ENCODE results near the gene LHX3.
"Not testable (repeated sequence)": the region's sequence is repeated elsewhere in the genome, so short reads cannot be mapped to it uniquely, and the experiment has no call there.

The LHX3 gene

DNA sequence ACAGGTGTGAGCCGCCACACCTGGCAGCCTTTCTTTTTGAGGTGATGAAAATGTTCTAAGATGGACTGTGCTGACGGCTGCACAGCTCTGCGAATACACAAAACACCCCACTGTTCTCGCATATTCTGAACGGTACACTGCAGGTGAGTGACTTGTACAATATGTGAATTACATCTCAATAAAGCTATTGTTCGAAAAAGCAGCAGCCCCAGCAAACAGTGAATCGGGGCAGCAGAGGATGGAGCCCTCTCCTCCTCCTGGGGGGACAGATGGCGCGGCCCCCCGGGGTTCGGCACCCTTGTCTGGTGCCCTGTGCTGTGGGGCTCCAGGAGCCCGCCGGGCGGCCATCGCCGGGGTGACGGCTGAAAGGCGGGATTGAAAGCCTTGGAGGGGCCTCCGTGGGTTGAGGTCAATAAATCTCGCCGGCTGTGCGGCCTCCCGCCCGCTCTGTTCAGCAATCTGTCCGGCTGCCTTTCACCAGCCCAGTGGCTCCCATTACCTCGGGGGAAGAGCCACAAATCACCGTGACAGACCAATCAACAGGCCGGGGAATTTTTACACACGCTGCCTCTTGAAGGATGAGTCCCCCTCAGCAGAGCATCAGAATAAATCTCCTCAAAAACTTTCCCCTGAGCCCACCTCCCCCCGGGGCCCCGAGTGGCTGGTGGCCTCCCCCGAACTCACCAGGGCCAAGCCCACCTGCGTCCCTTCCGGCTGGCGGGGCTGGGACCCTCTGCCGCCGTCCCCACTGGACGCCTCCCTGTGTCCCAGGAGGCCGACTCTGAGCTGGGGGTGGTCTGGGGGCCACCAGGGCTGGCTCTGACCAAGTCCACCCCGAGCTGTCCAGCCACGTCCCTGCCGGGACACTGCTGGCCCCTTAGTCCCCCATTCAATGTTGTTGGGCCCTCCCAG is 48.5 kb downstream of the LHX3 start:
- no peak for DNase-seq

DNA sequence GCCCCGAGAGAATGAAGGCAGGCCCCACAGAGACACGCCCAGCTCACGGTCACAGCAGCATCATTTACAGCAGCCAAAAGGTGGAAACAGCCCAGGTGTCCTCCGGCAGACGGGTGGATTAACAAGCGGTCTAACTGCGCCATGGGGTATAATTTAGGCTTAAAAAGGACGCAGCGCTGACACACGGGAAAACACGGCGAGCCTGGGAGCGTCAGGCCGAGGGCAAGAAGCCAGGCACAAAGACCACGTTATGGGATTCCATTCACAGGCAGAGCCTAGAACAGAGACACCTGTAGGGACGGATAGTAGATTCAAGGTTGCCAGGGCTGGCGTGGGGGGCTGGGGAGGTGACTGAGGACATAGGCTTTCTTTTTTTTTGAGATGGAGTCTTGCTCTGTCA is 49.4 kb downstream of the LHX3 start:
- no peak for DNase-seq

DNA sequence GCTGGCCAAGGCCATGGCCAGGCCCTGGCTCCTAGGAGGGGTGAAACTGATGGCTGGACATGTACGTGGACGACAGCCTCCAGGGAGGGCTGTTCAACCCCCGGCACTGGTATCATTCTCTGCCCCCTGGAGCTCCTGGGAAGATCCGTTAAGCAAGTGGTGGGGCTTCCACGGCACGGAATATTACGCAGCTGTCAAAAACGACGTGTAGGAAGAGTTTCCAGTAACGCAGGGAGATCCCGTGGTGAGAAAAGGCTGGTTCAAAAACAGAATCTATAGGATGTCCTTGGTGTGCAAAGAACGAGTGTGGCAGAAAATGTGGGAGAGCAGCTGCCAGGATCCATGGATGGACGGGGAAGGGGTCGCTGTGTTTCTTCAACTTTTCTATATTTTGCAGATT is 50.0 kb downstream of the LHX3 start:
- DNase-seq, result no peak

DNA sequence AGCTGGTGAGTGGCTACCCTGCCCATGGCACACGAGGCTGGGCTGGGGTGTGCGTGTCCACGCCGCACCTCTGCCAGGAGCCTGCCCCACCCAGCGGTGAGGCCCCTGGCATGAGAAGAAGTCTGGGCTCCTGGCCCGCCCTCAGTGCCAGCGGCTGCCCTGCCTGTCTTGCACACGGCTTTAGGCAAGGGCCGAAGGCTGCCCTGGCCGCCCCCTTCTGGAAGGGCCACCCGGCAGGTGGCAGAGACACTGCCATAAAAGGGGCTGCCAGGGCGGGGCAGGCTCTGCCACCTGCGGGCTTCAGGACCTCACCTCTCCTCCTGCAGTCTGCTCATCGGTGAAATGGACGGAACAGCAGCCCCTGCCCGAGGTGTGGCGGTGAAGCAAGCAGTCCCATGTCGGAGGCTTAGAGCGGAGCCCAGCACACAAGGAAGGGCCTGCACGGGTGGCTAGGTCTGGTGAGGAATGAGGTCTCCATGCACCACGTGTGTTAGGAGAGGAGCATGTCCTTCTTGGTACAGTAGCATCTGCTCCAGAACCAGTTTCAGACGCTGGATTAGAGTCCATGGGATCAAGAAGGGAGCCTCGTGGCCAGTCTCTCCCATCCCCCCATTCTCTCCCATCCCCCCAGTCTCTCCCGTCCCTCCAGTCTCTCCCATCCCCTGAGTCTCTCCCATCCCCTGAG is 51.4 kb downstream of the LHX3 start:
- DNase-seq, result no peak

DNA sequence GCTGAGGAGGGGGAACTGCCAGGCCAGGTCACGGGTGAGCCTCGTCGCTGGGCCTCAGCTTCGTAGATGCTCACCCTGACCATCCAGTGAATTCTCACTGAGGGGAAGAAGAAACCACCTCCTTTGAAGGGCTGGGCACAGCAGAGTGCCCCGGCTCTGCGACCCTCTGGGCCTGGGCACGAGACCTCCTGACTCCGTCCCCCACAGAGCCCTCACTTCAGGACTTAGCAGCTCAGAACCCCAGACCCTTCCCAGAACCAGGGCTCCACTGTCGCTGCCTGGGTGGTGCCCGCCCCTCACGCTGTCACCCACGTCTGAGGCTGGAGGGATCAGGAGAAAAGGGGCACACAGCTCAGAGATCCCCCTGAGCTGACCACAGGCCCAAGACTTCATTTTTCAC is 52.0 kb downstream of the LHX3 start:
- no peak for DNase-seq

DNA sequence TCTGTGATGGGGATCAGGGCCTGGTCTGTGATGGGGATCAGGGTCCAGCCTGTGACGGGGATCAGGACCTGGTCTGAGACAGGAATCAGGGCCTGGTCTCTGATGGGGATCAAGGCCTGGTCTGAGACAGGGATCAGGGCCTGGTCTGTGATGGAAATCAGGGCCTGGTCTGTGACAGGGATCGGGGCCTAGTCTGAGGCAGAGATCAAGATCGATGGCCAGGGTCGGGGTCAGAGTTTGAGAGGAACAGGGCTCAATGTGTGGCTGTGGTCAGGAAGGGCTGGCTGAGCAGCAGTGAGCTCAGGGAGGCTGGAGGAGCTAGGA is 52.4 kb downstream of the LHX3 start:
- no peak for DNase-seq

DNA sequence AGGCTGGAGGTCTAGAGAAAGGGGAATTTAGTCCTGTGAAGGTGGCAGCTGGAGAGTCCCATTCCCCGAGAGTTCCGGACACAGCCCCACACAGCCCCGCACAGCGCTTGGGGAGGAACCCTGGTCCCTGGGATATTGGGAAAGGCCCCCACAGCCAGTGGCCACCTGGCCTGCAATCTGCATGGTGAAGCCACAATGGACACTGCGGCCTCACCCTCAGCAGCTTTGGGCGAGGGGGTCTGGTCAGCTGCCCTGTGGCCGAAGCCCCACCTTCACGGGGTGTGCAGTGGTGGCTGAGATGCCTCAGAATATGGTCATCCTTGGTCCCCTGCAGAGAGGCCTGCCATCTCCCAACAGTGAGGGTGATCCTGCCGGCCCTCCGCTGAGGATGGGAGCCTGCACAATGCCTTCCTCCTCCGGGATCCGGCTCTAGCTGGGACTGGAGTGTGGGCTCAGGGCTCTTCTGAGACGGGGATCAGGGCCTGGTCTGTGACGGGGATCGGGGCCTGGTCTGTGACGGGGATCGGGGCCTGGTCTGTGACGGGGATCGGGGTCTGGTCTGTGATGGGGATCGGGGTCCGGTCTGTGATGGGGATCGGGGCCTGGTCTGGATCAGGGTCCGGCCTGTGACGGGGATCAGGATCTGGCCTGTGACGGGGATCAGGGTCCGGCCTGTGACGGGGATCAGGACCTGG is 52.9 kb downstream of the LHX3 start:
- no peak for DNase-seq

DNA sequence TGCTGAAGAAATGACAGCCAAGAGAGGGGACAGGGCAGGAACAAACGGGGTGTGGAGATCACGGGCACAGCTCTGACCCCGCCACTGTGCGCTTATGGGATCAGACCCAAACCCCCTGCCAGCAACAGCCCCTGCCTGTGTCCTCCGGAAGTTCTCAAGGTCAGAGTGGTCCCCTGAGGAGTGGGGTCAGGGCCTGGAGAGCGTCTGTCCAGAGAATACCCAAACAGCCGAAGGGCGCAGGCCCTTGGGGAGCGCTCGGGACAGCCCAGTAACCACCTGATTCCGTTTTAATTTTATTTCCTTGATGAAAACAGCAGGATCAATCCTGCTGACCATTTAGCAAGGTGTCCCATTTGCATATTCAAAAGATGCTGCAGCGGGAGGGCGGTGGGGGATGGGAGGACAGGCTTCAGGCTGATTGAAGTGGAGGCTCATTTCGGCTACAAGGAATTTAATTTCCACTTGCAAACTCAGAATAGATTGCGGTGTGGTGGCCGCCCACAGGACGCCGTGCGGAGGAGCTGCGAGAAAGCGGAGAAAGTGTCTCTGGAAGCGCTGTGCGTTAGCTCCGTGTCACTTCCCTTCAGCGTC is 53.6 kb downstream of the LHX3 start:
- DNase-seq, result no peak

DNA sequence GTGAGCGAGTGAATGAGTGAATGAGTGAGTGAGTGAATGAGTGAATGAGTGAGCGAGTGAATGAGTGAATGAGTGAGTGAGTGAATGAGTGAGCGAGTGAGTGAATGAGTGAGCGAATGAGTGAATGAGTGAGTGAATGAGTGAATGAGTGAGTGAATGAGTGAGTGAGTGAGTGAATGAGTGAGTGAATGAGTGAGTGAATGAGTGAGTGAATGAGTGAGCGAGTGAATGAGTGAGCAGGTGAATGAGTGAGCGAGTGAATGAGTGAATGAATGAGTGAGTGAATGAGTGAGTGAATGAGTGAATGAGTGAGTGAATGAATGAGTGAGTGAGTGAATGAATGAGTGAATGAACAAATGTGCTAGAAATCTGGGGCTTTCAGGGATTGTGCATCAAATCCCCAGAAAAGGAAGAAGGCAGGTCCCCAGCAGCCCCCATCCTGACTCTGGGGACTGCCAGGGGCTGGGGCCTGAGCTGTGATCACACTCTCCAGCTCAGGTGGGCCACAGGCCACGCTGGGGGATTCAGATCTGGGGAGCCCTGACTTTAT is 54.2 kb downstream of the LHX3 start:
- DNase-seq, result not testable (repeated sequence)

DNA sequence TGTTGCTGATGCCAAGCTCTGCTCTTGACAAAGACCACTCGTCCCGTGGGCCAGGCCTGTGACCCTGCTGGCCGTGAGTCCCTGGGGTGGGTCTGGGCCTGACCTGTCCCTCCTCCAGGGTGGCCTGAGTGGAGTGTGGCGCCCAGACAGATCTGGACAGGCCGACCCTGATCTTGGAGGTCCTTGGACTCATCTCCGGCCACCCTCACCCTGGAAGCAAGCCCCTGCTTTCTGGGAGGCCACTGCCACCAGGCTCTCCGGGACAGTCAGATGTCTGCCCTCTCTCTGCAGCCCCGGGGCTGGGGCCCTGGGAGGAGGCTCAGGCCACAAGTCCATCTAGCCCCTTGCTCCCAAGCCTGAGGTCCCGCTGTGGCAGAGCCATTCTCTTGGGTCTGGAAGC is 55.1 kb downstream of the LHX3 start:
- DNase-seq, result no peak

DNA sequence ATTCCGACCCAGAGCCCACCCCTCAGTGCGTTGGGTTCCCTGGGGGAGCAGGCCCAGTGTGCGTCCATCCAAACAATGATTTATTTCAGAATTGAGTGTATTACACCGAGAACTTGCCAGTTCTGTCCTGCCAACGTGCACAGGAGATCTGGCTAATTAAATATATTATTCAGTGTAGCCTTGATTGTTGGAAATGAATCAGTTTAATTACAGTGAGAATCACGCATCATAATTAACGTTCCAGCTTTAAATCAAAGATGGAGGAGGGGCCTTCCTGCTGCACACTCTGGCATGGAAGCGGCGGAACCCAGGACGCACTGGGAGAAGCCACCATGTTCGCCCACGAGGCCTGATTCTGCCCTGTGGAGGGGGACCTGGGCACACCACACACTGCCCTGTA is 55.6 kb downstream of the LHX3 start:
- DNase-seq, result no peak

DNA sequence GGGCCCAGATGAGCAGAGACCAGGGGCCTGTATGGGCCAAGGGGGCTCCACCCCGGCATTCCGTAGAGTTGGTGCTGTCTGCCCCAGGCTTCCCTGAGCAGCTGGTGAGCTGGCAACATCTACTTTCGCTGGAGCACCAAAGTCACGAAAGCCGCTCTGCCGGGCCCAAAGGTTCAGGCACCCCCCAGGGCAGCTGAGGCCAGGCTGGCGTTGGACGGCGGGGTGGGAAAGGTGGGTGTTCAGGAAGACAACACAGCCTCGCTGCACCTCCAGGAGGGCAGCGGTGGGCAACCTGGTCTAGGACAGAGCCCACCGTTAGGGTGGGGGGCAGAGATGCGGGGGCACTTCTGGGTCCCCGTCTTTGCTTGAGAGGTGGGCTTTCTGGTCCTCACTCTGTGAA is 56.2 kb downstream of the LHX3 start:
- DNase-seq, result no peak

DNA sequence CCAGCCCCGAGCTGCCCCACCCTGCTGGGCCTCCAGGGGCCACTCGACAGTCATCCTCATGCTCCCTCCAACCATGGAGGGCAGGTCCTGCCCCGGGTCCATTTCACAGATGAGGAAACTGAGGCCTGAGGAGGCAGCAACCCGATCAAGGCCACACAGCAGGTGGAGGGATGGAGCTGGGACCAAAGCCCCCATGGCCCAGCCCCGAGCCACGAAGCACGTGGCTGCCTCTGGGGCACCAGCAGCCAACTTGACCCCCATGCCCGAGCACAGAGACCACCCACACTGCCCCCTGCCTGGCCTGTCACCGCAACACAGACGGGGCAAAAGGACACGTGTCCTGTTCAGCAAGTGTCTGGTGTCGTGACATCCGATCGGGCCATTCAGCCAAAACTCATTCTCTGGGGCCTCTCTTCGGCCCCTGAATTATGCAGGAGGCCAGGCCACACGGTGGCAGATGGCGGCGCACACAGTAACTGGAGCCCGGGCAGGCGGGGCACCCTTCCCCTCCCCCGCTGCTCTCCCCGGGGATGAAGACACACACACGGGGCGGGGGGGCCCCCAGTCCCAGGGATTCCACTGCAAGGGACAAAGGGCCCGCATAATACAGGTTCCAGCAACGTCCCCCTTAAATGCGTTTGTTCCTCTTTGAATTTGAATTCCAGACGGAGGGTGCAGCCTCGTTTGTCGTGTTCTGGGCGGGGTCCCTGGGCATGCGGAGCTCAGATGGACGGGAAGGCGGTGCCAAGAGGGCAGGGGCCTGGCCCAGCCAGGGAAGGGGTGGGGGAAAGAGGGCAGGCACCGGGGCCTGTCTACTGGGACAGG is 56.8 kb downstream of the LHX3 start:
- no peak for DNase-seq

DNA sequence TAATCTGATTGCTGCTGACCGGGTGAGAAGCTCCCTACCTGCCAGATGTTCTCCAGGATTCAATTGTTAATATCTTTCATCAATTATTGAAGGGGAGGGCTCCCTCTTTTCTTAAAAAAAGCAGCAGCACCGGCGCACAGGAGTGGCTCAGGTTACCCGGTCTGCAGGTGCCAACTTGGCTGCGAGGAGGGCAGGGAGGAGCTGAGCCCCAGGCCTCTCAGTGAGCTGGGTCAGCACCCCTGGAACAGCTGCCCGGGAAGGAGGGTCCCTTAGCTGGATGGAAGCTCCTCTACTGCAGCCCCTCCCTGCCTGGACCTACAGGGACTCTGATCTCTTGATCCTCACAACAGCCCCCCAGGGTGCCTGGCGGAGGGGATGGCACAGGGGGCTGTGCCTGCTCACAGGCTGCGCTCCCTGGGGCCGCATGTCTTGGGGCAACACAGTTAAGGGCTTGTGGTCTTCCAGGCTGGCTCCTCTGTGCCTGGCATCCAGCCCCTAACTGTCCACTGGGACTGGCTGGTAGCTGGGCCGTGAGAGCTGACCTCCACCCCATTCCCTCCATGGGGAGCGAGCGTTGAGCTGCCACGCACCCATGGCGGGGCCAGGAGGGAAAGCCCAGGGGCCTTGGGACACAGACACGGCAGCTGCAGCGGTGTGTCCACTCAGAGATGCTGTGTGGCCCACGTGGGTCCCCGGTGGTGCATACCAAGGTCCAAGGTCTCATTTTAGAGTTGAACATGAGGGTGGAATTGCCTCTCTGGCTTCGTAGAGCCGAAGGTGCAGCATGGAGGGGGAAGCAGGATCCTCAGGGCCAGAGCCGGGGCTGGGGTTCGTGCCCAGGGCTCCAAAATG is 57.7 kb downstream of the LHX3 start:
- no peak for DNase-seq
